SK-N-SH treated with all-trans-retinoic acid at 6 μM for 48 hours (cell line): Measurements from ENCODE around the gene DYNC1H1.

ENCODE experiments used
- GLIS3 ChIP-seq: fragments of 250-450 bp; sonication (Bioruptor Pico); IDR thresholded peaks from 2 replicates; pipeline ENCODE4 v1.5.0; 2020; ENCODE audit warnings: mild to moderate bottlenecking, moderate library complexity
- ISL1 ChIP-seq: fragments of 250-450 bp; sonication (Bioruptor Pico); IDR thresholded peaks from 2 replicates; pipeline ENCODE4 v2.1.2; 2022; ENCODE audit warnings: mild to moderate bottlenecking, moderate library complexity
- RARB ChIP-seq: fragments of 250-450 bp; sonication (Bioruptor Pico); IDR thresholded peaks from 2 replicates; pipeline ENCODE4 v1.8.0; 2021; ENCODE audit warnings: mild to moderate bottlenecking, moderate library complexity
- ZFP3 ChIP-seq: fragments of 250-450 bp; sonication (Bioruptor Pico); IDR thresholded peaks from 2 replicates; pipeline ENCODE4 v1.5.0; 2020; ENCODE audit warnings: mild to moderate bottlenecking, moderate library complexity
- ZNF70 ChIP-seq: fragments of 450-650 bp; formaldehyde crosslinking; IDR thresholded peaks from 2 replicates; pipeline ENCODE4 v1.5.0; 2020; ENCODE audit warnings: mild to moderate bottlenecking, moderate library complexity

GRCh38 chr14:101963052-101963451 lies 1.3 kb upstream of the DYNC1H1 start:
- TF ChIP-seq RARB (CRISPR knock-in tag): no peak
- TF ChIP-seq ZFP3 (CRISPR knock-in tag): no peak
- no peak for TF ChIP-seq ZNF70
- TF ChIP-seq GLIS3 (CRISPR knock-in tag): no peak
- TF ChIP-seq ISL1 (CRISPR knock-in tag): no peak
